ENCODE data around the gene ZNF528. TPM values are rescaled to one million over a fixed set of nuclear protein-coding genes. Genes with fewer than 3 reads are reported as not detected.
A peak's percentile ranks its signal among the peaks of the same experiment; 100 is the strongest.

The ZNF528 gene
- polyA plus RNA-seq, 1 of the 3 experiments (the other 2 are of a cell fraction) = 14.0 TPM

GRCh38 chr19:52464798-52465470 is 67.3 kb downstream of the ZNF528 start:
- CTCF ChIA-PET = no interaction called here
- H3K4me1 ChIP-seq (ENCODE audit: control insufficient read depth in 1 of 2, insufficient read depth in 2 of 2, low read depth in 1 of 2, low read length in 1 of 2) = no peaks in the 10 kb centered on the region
- no peaks in the 10 kb centered on the region for H3K27me3 ChIP-seq (ENCODE audit: insufficient read depth)
- H3K4me3 ChIP-seq (ENCODE audit: low read depth in 2 of 2, low read length in 1 of 2) = 0 out of 4 replicates have a peak overlapping the region, but pooled peaks of 1 of the 2 experiments have one; percentile 2
- H2AFZ ChIP-seq (ENCODE audit: low read depth) = no peak overlapping the region
- H3K9ac ChIP-seq = no peak overlapping the region
- H3K27ac ChIP-seq (ENCODE audit: low read depth in 2 of 2, low read length in 1 of 2) = no peak overlapping the region
- no peak for DNase-seq
- no peak overlapping the region for H3K4me2 ChIP-seq
- no peaks in the 10 kb centered on the region for H3K79me2 ChIP-seq (ENCODE audit: insufficient read depth)
- POLR2A ChIA-PET = no interaction called here
- no peaks in the 10 kb centered on the region for H4K20me1 ChIP-seq (ENCODE audit: insufficient read depth)
- peaks cover 16% of the 10 kb centered on the region; the same call in 1 of the 2 replicates for H3K9me3 ChIP-seq
- no peak for TF ChIP-seq RCOR1 (IDR thresholded peaks at IDR 0.05; ENCODE audit: low read length)
- no peak for TF ChIP-seq MEF2A (IDR thresholded peaks at IDR 0.05; ENCODE audit: borderline replicate concordance, low read depth)
- no peak for TF ChIP-seq PBX3 (IDR thresholded peaks at IDR 0.05)
- TF ChIP-seq, protein P1, sequence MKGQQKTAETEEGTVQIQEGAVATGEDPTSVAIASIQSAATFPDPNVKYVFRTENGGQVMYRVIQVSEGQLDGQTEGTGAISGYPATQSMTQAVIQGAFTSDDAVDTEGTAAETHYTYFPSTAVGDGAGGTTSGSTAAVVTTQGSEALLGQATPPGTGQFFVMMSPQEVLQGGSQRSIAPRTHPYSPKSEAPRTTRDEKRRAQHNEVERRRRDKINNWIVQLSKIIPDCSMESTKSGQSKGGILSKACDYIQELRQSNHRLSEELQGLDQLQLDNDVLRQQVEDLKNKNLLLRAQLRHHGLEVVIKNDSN (IDR thresholded peaks at IDR 0.05; ENCODE audit: borderline replicate concordance, low read depth) = no peak
- no peak for TF ChIP-seq POLR2AphosphoS5 (IDR thresholded peaks at IDR 0.05; ENCODE audit: low read depth, low read length)
- no peak for TF ChIP-seq USF2 (IDR thresholded peaks at IDR 0.05; ENCODE audit: borderline replicate concordance, low read depth, low read length)
- no peak for TF ChIP-seq JUND (IDR thresholded peaks at IDR 0.05)
- no peak for TF ChIP-seq NFIC (IDR thresholded peaks at IDR 0.05; ENCODE audit: borderline replicate concordance)
- TF ChIP-seq GATA2 (CRISPR knock-in tag; IDR thresholded peaks at IDR 0.05) = no peak
- TF ChIP-seq FOSL2 (IDR thresholded peaks at IDR 0.05; ENCODE audit: borderline replicate concordance, low read depth) = no peak
- TF ChIP-seq, protein P2, sequence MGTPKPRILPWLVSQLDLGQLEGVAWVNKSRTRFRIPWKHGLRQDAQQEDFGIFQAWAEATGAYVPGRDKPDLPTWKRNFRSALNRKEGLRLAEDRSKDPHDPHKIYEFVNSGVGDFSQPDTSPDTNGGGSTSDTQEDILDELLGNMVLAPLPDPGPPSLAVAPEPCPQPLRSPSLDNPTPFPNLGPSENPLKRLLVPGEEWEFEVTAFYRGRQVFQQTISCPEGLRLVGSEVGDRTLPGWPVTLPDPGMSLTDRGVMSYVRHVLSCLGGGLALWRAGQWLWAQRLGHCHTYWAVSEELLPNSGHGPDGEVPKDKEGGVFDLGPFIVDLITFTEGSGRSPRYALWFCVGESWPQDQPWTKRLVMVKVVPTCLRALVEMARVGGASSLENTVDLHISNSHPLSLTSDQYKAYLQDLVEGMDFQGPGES (IDR thresholded peaks at IDR 0.05; ENCODE audit: low read depth, low read length) = no peak
- TF ChIP-seq ELF1 (IDR thresholded peaks at IDR 0.05) = no peak
- no peak for TF ChIP-seq SMC3 (IDR thresholded peaks at IDR 0.05; ENCODE audit: low read depth, low read length)
- no peak for TF ChIP-seq EP300 (IDR thresholded peaks at IDR 0.05; ENCODE audit: borderline replicate concordance in 1 of 2, low read depth in 1 of 2, low read length in 1 of 2)
- TF ChIP-seq TCF12 (IDR thresholded peaks at IDR 0.05) = no peak
- WGBS (ENCODE audit: low lambda C conversion rate) = 62% methylated on average over 14 of the region's 14 CpGs
- peaks cover 0 to 18% of the 10 kb centered on the region in 2 experiments for H3K36me3 ChIP-seq (replicated peaks in 1 of 2; ENCODE audit: control insufficient read depth in 1 of 2, insufficient read depth in 2 of 2, low read length in 1 of 2)
- no peaks in the 10 kb centered on the region for H3F3A ChIP-seq (replicated peaks; ENCODE audit: insufficient read depth)
- no peaks in the 10 kb centered on the region for H3K9me2 ChIP-seq

Small RNAs within 50 kb of the gene (small RNA-seq; reads per million reads assigned to genes)
- gene AC010332.1 = 0 reads per million in 7 experiments

Other genes with a start within 250 kb of the ZNF528 start
- 1.6 and 2.3 TPM in 2 replicates for gene ZNF836, start 226.2 kb upstream of the ZNF528 start, polyA plus RNA-seq (2012; rRNA removed)
- gene PPP2R1A, start 207.8 kb upstream of the ZNF528 start, polyA plus RNA-seq (2012; rRNA removed) = 162 and 163 TPM in 2 replicates
- 3.9 and 5.4 TPM in 2 replicates for gene ZNF766, start 128.3 kb upstream of the ZNF528 start, polyA plus RNA-seq (2012; rRNA removed)
- gene ZNF480, start 100.7 kb upstream of the ZNF528 start, polyA plus RNA-seq (2012; rRNA removed) = 10.9 and 13.4 TPM in 2 replicates
- 1.9 and 2.9 TPM in 2 replicates for gene ZNF610, start 61.6 kb upstream of the ZNF528 start, polyA plus RNA-seq (2012; rRNA removed)
- 22.6 and 27.8 TPM in 2 replicates for gene ZNF880, start 27.9 kb upstream of the ZNF528 start, polyA plus RNA-seq (2012; rRNA removed)
- gene ZNF534, start 31.3 kb downstream of the ZNF528 start, polyA plus RNA-seq (2012; rRNA removed) = not detected in 2 replicates
- gene ZNF578, start 55.7 kb downstream of the ZNF528 start, polyA plus RNA-seq (2012; rRNA removed) = 2.5 and 3.3 TPM in 2 replicates
- gene ZNF808, start 129.8 kb downstream of the ZNF528 start, polyA plus RNA-seq (2012; rRNA removed) = 3.3 and 4.4 TPM in 2 replicates
- gene ZNF701, start 172.4 kb downstream of the ZNF528 start, polyA plus RNA-seq (2012; rRNA removed) = 3.8 and 7.4 TPM in 2 replicates
- 30.1 and 60.6 TPM in 2 replicates for gene ZNF83, start 240.5 kb downstream of the ZNF528 start, polyA plus RNA-seq (2012; rRNA removed)